ENCODE data around the gene SLC25A2.
"Not testable (repeated sequence)": the region's sequence is repeated elsewhere in the genome, so short reads cannot be mapped to it uniquely, and the experiment has no call there.

SLC25A2 gene

GRCh38 chr5:141332571-141332970, 28.7 kb upstream of the SLC25A2 start:
- peaks cover 29% of the 10 kb centered on the region; the same call in 1 of the 2 replicates for H3K9me3 ChIP-seq (ENCODE audit: insufficient read depth, low read depth, low read length)
- not testable (repeated sequence) for H3K27ac ChIP-seq (ENCODE audit: low read depth, low read length); H3K27me3 ChIP-seq (ENCODE audit: insufficient read depth, low read length); H3K4me1 ChIP-seq (ENCODE audit: insufficient read depth, low read length); H3K9ac ChIP-seq (ENCODE audit: low read depth, low read length); H3K36me3 ChIP-seq (ENCODE audit: insufficient read depth, low read length); H3K4me3 ChIP-seq (ENCODE audit: low read length)
- WGBS: 97% methylated on average over 38 of the region's 39 CpGs

GRCh38 chr5:141330299-141331080, 26.6 kb upstream of the SLC25A2 start, which contains the start of gene PCDHGA1:
Gene PCDHGA1 (plus strand): TSS chr5:141330514.
- 86% methylated on average over 21 of the region's 21 CpGs for WGBS
- peak within 1 kb of the TSS; percentile 19; the same call in 1 of the 2 replicates for H3K9ac ChIP-seq (ENCODE audit: low read depth, low read length)
- H3K27me3 ChIP-seq (ENCODE audit: insufficient read depth, low read length): no peaks in the 10 kb centered on the region
- H3K9me3 ChIP-seq (ENCODE audit: insufficient read depth, low read depth, low read length): peaks cover 29% of the 10 kb centered on the region; the same call in 1 of the 2 replicates
- H3K4me3 ChIP-seq (ENCODE audit: low read length): no peak within 1 kb of the TSS
- no peak within 1 kb of the TSS for H3K27ac ChIP-seq (ENCODE audit: low read depth, low read length)
- no peaks in the 10 kb centered on the region for H3K36me3 ChIP-seq (ENCODE audit: insufficient read depth, low read length)
- H3K4me1 ChIP-seq (ENCODE audit: insufficient read depth, low read length): no peaks in the 10 kb centered on the region

- 93% methylated on average over 8 of the region's 8 CpGs for WGBS
- H3K4me1 ChIP-seq (ENCODE audit: insufficient read depth, low read length): no peaks in the 10 kb centered on the region
- H3K36me3 ChIP-seq (ENCODE audit: insufficient read depth, low read length): no peaks in the 10 kb centered on the region
- no peak overlapping the region for H3K27ac ChIP-seq (ENCODE audit: low read depth, low read length)
- no peak overlapping the region for H3K4me3 ChIP-seq (ENCODE audit: low read length)
- H3K9me3 ChIP-seq (ENCODE audit: insufficient read depth, low read depth, low read length): peaks cover 27% of the 10 kb centered on the region; the same call in 1 of the 2 replicates
- no peak overlapping the region for H3K9ac ChIP-seq (ENCODE audit: low read depth, low read length)
- H3K27me3 ChIP-seq (ENCODE audit: insufficient read depth, low read length): no peaks in the 10 kb centered on the region
Observed at GRCh38 chr5:141328231-141328630, 24.4 kb upstream of the SLC25A2 start.

- Histone ChIP-seq H3K36me3 (ENCODE audit: insufficient read depth, low read length) (no peaks in the 10 kb centered on the region), H3K9ac (ENCODE audit: low read depth, low read length) (peak overlapping the region; percentile 80), H3K4me1 (ENCODE audit: insufficient read depth, low read length) (no peaks in the 10 kb centered on the region), H3K27me3 (ENCODE audit: insufficient read depth, low read length) (no peaks in the 10 kb centered on the region), H3K27ac (ENCODE audit: low read depth, low read length) (0 out of 2 replicates have a peak overlapping the region, but pooled peaks have one; percentile 49), H3K9me3 (ENCODE audit: insufficient read depth, low read depth, low read length) (peaks cover 15% of the 10 kb centered on the region; the same call in 1 of the 2 replicates), H3K4me3 (ENCODE audit: low read length) (peak overlapping the region; percentile 65)
- 74% methylated on average over 26 of the region's 27 CpGs for WGBS
Observed at GRCh38 chr5:141326088-141326854, 22.4 kb upstream of the SLC25A2 start.

GRCh38 chr5:141322261-141322660, 18.4 kb upstream of the SLC25A2 start:
- H3K27ac ChIP-seq (ENCODE audit: low read depth, low read length): no peak overlapping the region
- peaks cover 23% of the 10 kb centered on the region for H3K36me3 ChIP-seq (ENCODE audit: insufficient read depth, low read length)
- H3K9ac ChIP-seq (ENCODE audit: low read depth, low read length): no peak overlapping the region
- H3K4me3 ChIP-seq (ENCODE audit: low read length): no peak overlapping the region
- H3K9me3 ChIP-seq (ENCODE audit: insufficient read depth, low read depth, low read length): peaks cover 24% of the 10 kb centered on the region
- peaks cover 3% of the 10 kb centered on the region; the same call in 1 of the 2 replicates for H3K4me1 ChIP-seq (ENCODE audit: insufficient read depth, low read length)
- 97% methylated on average over 2 of the region's 3 CpGs for WGBS
- no peaks in the 10 kb centered on the region for H3K27me3 ChIP-seq (ENCODE audit: insufficient read depth, low read length)

- Histone ChIP-seq H3K9ac (ENCODE audit: low read depth, low read length) (peak within 1 kb of the TSS; percentile 99), H3K4me3 (ENCODE audit: low read length) (peak within 1 kb of the TSS; percentile 93), H3K27me3 (ENCODE audit: insufficient read depth, low read length) (no peaks in the 10 kb centered on the region), H3K9me3 (ENCODE audit: insufficient read depth, low read depth, low read length) (peaks cover 29% of the 10 kb centered on the region), H3K4me1 (ENCODE audit: insufficient read depth, low read length) (peaks cover 3% of the 10 kb centered on the region; the same call in 1 of the 2 replicates), H3K36me3 (ENCODE audit: insufficient read depth, low read length) (peaks cover 31% of the 10 kb centered on the region), H3K27ac (ENCODE audit: low read depth, low read length) (peak within 1 kb of the TSS; percentile 93)
- WGBS: 2% methylated on average over 67 of the region's 67 CpGs
Observed at GRCh38 chr5:141320225-141321169, 16.6 kb upstream of the SLC25A2 start, which contains the start of gene TAF7. Gene TAF7 (minus strand): TSS chr5:141320784. CDS start chr5:141320044, 740 bp downstream.

GRCh38 chr5:141319699-141320098, 15.8 kb upstream of the SLC25A2 start:
- no peak overlapping the region; the same call in 1 of the 2 replicates for H3K27ac ChIP-seq (ENCODE audit: low read depth, low read length)
- peaks cover 31% of the 10 kb centered on the region for H3K36me3 ChIP-seq (ENCODE audit: insufficient read depth, low read length)
- peaks cover 3% of the 10 kb centered on the region; the same call in 1 of the 2 replicates for H3K4me1 ChIP-seq (ENCODE audit: insufficient read depth, low read length)
- peak overlapping the region; percentile 99; the same call in 1 of the 2 replicates for H3K9ac ChIP-seq (ENCODE audit: low read depth, low read length)
- H3K9me3 ChIP-seq (ENCODE audit: insufficient read depth, low read depth, low read length): peaks cover 29% of the 10 kb centered on the region
- peak overlapping the region; percentile 93 for H3K4me3 ChIP-seq (ENCODE audit: low read length)
- 79% methylated on average over 5 of the region's 5 CpGs for WGBS
- no peaks in the 10 kb centered on the region for H3K27me3 ChIP-seq (ENCODE audit: insufficient read depth, low read length)

- WGBS: 94% methylated on average over 6 of the region's 6 CpGs
- Histone ChIP-seq H3K4me1 (ENCODE audit: insufficient read depth, low read length) (peaks cover 3% of the 10 kb centered on the region; the same call in 1 of the 2 replicates), H3K9me3 (ENCODE audit: insufficient read depth, low read depth, low read length) (peaks cover 29% of the 10 kb centered on the region), H3K27me3 (ENCODE audit: insufficient read depth, low read length) (no peaks in the 10 kb centered on the region), H3K9ac (ENCODE audit: low read depth, low read length) (no peak overlapping the region), H3K36me3 (ENCODE audit: insufficient read depth, low read length) (peaks cover 31% of the 10 kb centered on the region), H3K27ac (ENCODE audit: low read depth, low read length) (no peak overlapping the region), H3K4me3 (ENCODE audit: low read length) (peak overlapping the region; percentile 93)
Observed at GRCh38 chr5:141319202-141319601, 15.4 kb upstream of the SLC25A2 start.

- peaks cover 29% of the 10 kb centered on the region for H3K9me3 ChIP-seq (ENCODE audit: insufficient read depth, low read depth, low read length)
- WGBS: 91% methylated on average over 4 of the region's 4 CpGs
- H3K27me3 ChIP-seq (ENCODE audit: insufficient read depth, low read length); H3K9ac ChIP-seq (ENCODE audit: low read depth, low read length); H3K4me1 ChIP-seq (ENCODE audit: insufficient read depth, low read length); H3K4me3 ChIP-seq (ENCODE audit: low read length); H3K27ac ChIP-seq (ENCODE audit: low read depth, low read length): not testable (repeated sequence)
- H3K36me3 ChIP-seq (ENCODE audit: insufficient read depth, low read length): peaks cover 31% of the 10 kb centered on the region
Observed at GRCh38 chr5:141316963-141317362, 13.1 kb upstream of the SLC25A2 start.

GRCh38 chr5:141313711-141314110, 9.9 kb upstream of the SLC25A2 start:
- H3K27ac ChIP-seq (ENCODE audit: low read depth, low read length): no peak overlapping the region
- peaks cover 3% of the 10 kb centered on the region; the same call in 1 of the 2 replicates for H3K4me1 ChIP-seq (ENCODE audit: insufficient read depth, low read length)
- H3K9ac ChIP-seq (ENCODE audit: low read depth, low read length): no peak overlapping the region
- no peaks in the 10 kb centered on the region for H3K27me3 ChIP-seq (ENCODE audit: insufficient read depth, low read length)
- peaks cover 19% of the 10 kb centered on the region for H3K36me3 ChIP-seq (ENCODE audit: insufficient read depth, low read length)
- peaks cover 15% of the 10 kb centered on the region for H3K9me3 ChIP-seq (ENCODE audit: insufficient read depth, low read depth, low read length)
- H3K4me3 ChIP-seq (ENCODE audit: low read length): no peak overlapping the region

Data from HUES64 (cell line).